GM23338 (cell line): ENCODE measurements around the gene TLR1. TPM values are rescaled to one million over a fixed set of nuclear protein-coding genes. Genes with fewer than 3 reads are reported as not detected.

Source experiments
- ATAC-seq: fragments of 200-7000 bp; cut with Tn5 transposase; 3 replicates; pipeline ENCODE4 v1.9.1; 2020
- DNase-seq: peaks from one replicate; pipeline ENCODE4 v3.0.0-alpha.2; 2015; ENCODE audit warnings: low spot score
- H2AFZ ChIP-seq: fragments of 200-600 bp; sonication (generic); 2 replicates; pipeline ENCODE4 v1.8.0; 2016; ENCODE audit warnings: antibody characterized with exemption, mild to moderate bottlenecking, moderate library complexity
- H3F3A ChIP-seq: fragments of 200-600 bp; sonication (generic); replicated peaks from 2 replicates; pipeline ENCODE4 v1.8.0; 2017; ENCODE audit warnings: antibody characterized with exemption, mixed run types, low read depth
- H3K27ac ChIP-seq: fragments of 200-600 bp; sonication (generic); 2 replicates; pipeline ENCODE4 v1.6.1; 2016; ENCODE audit warnings: low read depth
- H3K27me3 ChIP-seq: fragments of 200-600 bp; sonication (generic); 2 replicates; pipeline ENCODE4 v1.8.0; 2016; ENCODE audit warnings: mild to moderate bottlenecking, mixed run types, moderate library complexity; ENCODE audit not compliant: insufficient read depth
- H3K36me3 ChIP-seq: fragments of 200-600 bp; sonication (generic); 2 replicates; pipeline ENCODE4 v1.8.0; 2016; ENCODE audit warnings: mild to moderate bottlenecking; ENCODE audit not compliant: insufficient read depth
- H3K4me1 ChIP-seq: fragments of 200-600 bp; sonication (generic); 2 replicates; pipeline ENCODE4 v1.8.0; 2016; ENCODE audit warnings: mild to moderate bottlenecking, moderate library complexity; ENCODE audit not compliant: insufficient read depth
- H3K4me2 ChIP-seq: fragments of 200-600 bp; sonication (generic); 2 replicates; pipeline ENCODE4 v1.7.1; 2017; ENCODE audit warnings: mixed run types
- H3K4me3 ChIP-seq: fragments of 200-600 bp; sonication (generic); 2 replicates; pipeline ENCODE4 v1.6.1; 2016; ENCODE audit warnings: mixed run types
- H3K79me2 ChIP-seq: fragments of 200-600 bp; sonication (generic); replicated peaks from 2 replicates; pipeline ENCODE4 v1.8.0; 2017; ENCODE audit warnings: mild to moderate bottlenecking; ENCODE audit not compliant: insufficient read depth
- H3K9me2 ChIP-seq: fragments of 200-600 bp; sonication (generic); 2 replicates; pipeline ENCODE4 v1.8.0; 2017; ENCODE audit not compliant: insufficient read depth
- H4K20me1 ChIP-seq: fragments of 200-600 bp; sonication (generic); replicated peaks from 2 replicates; pipeline ENCODE4 v1.8.0; 2017; ENCODE audit warnings: mild to moderate bottlenecking; ENCODE audit not compliant: insufficient read depth
- H3K27ac Mint-ChIP-seq: 2 replicates; pipeline ENCODE4 v1.8.0; 2020; ENCODE audit warnings: inconsistent platforms, mild to moderate bottlenecking, moderate library complexity, mixed read lengths
- H3K27me3 Mint-ChIP-seq: 3 replicates; pipeline ENCODE4 v1.8.0; 2022; ENCODE audit warnings: low read depth, mild to moderate bottlenecking, moderate library complexity, mixed read lengths, inconsistent platforms; ENCODE audit not compliant: insufficient read depth, poor library complexity
- H3K36me3 Mint-ChIP-seq: 3 replicates; pipeline ENCODE4 v1.8.0; 2021; ENCODE audit warnings: low read depth, mild to moderate bottlenecking, inconsistent platforms, moderate library complexity, mixed read lengths
- H3K4me1 Mint-ChIP-seq: 3 replicates; pipeline ENCODE4 v1.8.0; 2020; ENCODE audit warnings: mild to moderate bottlenecking, inconsistent platforms, mixed read lengths
- H3K4me3 Mint-ChIP-seq: 3 replicates; pipeline ENCODE4 v1.8.0; 2021; ENCODE audit warnings: moderate library complexity, mild to moderate bottlenecking, inconsistent platforms, mixed read lengths
- H3K9me3 Mint-ChIP-seq: 3 replicates; pipeline ENCODE4 v1.8.0; 2020; ENCODE audit warnings: moderate library complexity, mild to moderate bottlenecking, inconsistent platforms, mixed read lengths
- ETS1 ChIP-seq: IDR thresholded peaks from 2 replicates; pipeline ENCODE4 v1.6.1; 2016; ENCODE audit warnings: antibody characterized with exemption
- ZNF331 ChIP-seq: fragments of 250-450 bp; sonication (Bioruptor Pico); IDR thresholded peaks from 2 replicates; pipeline ENCODE4 v1.5.0; 2020; ENCODE audit warnings: low read depth, mild to moderate bottlenecking, moderate library complexity
- ZNF462 ChIP-seq: fragments of 250-450 bp; sonication (Bioruptor Pico); IDR thresholded peaks from 2 replicates; pipeline ENCODE4 v1.5.0; 2020; ENCODE audit warnings: mild to moderate bottlenecking, moderate library complexity
- polyA plus RNA-seq: library from polyadenylated mRNA; unstranded; fragments of >200 nt; fragmentation: Nextera tagmentation; extraction: Ambion mirVana; gene quantifications from 2 replicates; pipeline ENCODE4 v1.2.1, GENCODE V29; 2016
- total RNA-seq: library from RNA; depleted of rRNA; stranded (reverse); fragments of >200 nt; shearing (Covaris generic); gene quantifications from 2 replicates; pipeline ENCODE4 v1.2.3, GENCODE V29; 2014

Gene TLR1
- total and polyA plus RNA-seq, 2 experiments from 2014 or later: 0.07 TPM; not detected in 1

DNA sequence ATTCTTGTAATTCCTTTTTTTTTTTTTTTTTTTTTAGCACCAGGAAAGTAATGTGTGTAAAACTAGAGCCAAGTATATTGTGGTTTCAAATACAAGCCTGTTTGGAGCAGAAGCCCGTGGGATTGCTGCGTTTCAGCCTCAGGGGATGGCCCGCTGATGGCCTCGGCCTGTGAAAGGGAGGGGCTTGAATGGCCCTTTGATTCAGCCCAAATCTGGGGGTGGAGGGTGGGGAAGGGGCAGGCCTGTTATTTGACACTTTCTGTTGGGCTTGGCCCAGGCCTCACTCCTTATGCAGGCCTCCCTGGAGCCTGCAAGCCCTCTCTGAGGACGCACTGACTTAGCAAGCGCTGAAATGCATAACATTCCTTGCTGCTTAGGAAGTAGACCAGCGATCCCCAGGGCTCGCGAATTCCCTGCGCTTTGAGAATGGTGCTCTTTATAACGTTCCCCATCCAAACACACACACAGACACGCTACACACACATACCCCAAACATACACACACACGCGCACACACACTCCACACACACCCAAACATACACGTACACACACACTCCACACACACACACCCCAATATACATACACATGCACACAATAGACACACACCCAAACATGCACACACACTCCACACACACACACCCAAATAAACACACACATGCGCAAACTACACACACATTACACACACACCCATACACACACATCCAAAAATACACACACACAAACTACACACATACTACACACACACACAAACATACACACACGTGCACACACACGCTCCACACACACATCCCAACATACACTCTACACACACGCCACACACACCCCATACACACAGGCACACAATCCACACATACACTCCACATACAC lies 51.4 kb downstream of the TLR1 start:
- peak; percentile 97 for DNase-seq
- peaks cover 3% of the 10 kb centered on the region; the same call in 1 of the 2 replicates for H3F3A ChIP-seq
- H3K27ac Mint-ChIP-seq: no peak overlapping the region
- peaks cover 4% of the 10 kb centered on the region for H3K36me3 Mint-ChIP-seq
- peaks cover 7% of the 10 kb centered on the region for H3K4me1 Mint-ChIP-seq
- no peak overlapping the region for H3K4me3 Mint-ChIP-seq
- no peaks in the 10 kb centered on the region for H3K9me2 ChIP-seq
- H3K27me3 ChIP-seq: no peaks in the 10 kb centered on the region
- no peaks in the 10 kb centered on the region for H3K27me3 Mint-ChIP-seq
- no peaks in the 10 kb centered on the region for H4K20me1 ChIP-seq
- H3K79me2 ChIP-seq: no peaks in the 10 kb centered on the region
- H2AFZ ChIP-seq: peak overlapping the region; percentile 94; the same call in 1 of the 2 replicates
- ATAC-seq: peak; percentile 100
- H3K4me3 ChIP-seq: peak overlapping the region; percentile 36; the same call in 1 of the 2 replicates
- H3K4me2 ChIP-seq: peak overlapping the region; percentile 58
- H3K9me3 Mint-ChIP-seq: peaks cover 6% of the 10 kb centered on the region
- H3K27ac ChIP-seq: peak overlapping the region; percentile 70; the same call in 1 of the 2 replicates
- peaks cover 14% of the 10 kb centered on the region for H3K4me1 ChIP-seq
- TF ChIP-seq ETS1 (0 out of 2 replicates have a peak, but pooled peaks have one; percentile 21), ZNF462 (CRISPR knock-in tag) (0 out of 2 replicates have a peak, but pooled peaks have one; percentile 22), ZNF331 (CRISPR knock-in tag) (no peak)
- no peaks in the 10 kb centered on the region for H3K36me3 ChIP-seq
